HCT116 (cell line): ENCODE results near the gene ELFN1. TPM values are rescaled to one million over a fixed set of nuclear protein-coding genes. Genes with fewer than 3 reads are reported as not detected.

ENCODE experiments used
- ATAC-seq: fragments of 200-7000 bp; cut with Tn5 transposase; 2 replicates; pipeline ENCODE4 v1.9.1; 2020; ENCODE audit warnings: mild to moderate bottlenecking, moderate library complexity
- BruUV-seq: library from RNA; stranded (reverse); fragments of 400-500 nt; replicated peaks from 2 replicates; lab custom pipeline; 2021; lab: Mats Ljungman, UMichigan
- CTCF ChIA-PET: fragments of 300-600 bp; sonication (Branson Sonifier 250); formaldehyde crosslinking; loops from one replicate; lab custom pipeline; 2021; ENCODE audit warnings: antibody characterized with exemption; lab: Charles Lee
- POLR2A ChIA-PET: fragments of 300-600, 350-600 bp; sonication (Branson Sonifier 250); formaldehyde crosslinking; loops from one replicate; lab custom pipeline; 2021; ENCODE audit warnings: antibody characterized with exemption; lab: Charles Lee
- RAD21 ChIA-PET, 2 experiments: fragments of 300-600 bp; sonication (Branson Sonifier 250); formaldehyde crosslinking; loops; one replicate each; lab custom pipeline; 2023; ENCODE audit warnings: low total read pairs in 2 of 2; ENCODE audit not compliant: uncharacterized antibody in 2 of 2, unreplicated experiment in 2 of 2, low non-redundant PET in 1 of 2; lab: Charles Lee
- DNase-seq: peaks from one replicate; pipeline ENCODE4 v3.0.0-alpha.2; 2010; ENCODE audit warnings: low read depth, low spot score
- H2AFZ ChIP-seq: fragments of 200-600 bp; shearing (Covaris generic), sonication (generic); 2 replicates; pipeline ENCODE4 v1.6.1; 2017; ENCODE audit warnings: low read depth, mixed run types, mixed read lengths, antibody characterized with exemption, low read length; ENCODE audit not compliant: poor library complexity, severe bottlenecking
- H3K27ac ChIP-seq: 2 replicates; pipeline ENCODE4 v1.5.1; 2012; ENCODE audit warnings: low read depth, low read length
- H3K27me3 ChIP-seq: fragments of 200-600 bp; sonication (generic); 2 replicates; pipeline ENCODE4 v1.6.1; 2016; ENCODE audit warnings: mixed run types, low read length, mixed read lengths; ENCODE audit not compliant: insufficient read depth
- H3K36me3 ChIP-seq, 2 experiments: fragments of 200-500 bp in 1 of 2; fragments of 200-600 bp in 1 of 2; sonication (Bioruptor generic) in 1 of 2; sonication (generic) in 1 of 2; 2 replicates each; pipeline versions ENCODE4 v1.5.1 to v1.6.1; 2014 to 2016; ENCODE audit warnings: low read length in 2 of 2, inconsistent platforms in 1 of 2, mixed read lengths in 1 of 2, mixed run types in 1 of 2; ENCODE audit not compliant: insufficient read depth in 2 of 2, control insufficient read depth in 1 of 2
- H3K4me1 ChIP-seq, 2 experiments: fragments of 200-600 bp in 1 of 2; sonication (generic) in 1 of 2; 2 replicates each; pipeline versions ENCODE4 v1.5.1 to v1.6.1; 2012 to 2017; ENCODE audit warnings: low read length in 2 of 2, inconsistent platforms in 1 of 2, mild to moderate bottlenecking in 1 of 2, mixed read lengths in 1 of 2, mixed run types in 1 of 2, moderate library complexity in 1 of 2; ENCODE audit not compliant: insufficient read depth in 2 of 2, control insufficient read depth in 1 of 2
- H3K4me2 ChIP-seq: fragments of 200-600 bp; sonication (generic); 2 replicates; pipeline ENCODE4 v1.6.1; 2017; ENCODE audit warnings: mixed run types, low read length, mixed read lengths
- H3K4me3 ChIP-seq, 2 experiments: fragments of 200-600 bp in 1 of 2; sonication (generic) in 1 of 2; replicated peaks in 1 of 2; 2 replicates each; pipeline ENCODE4 v1.5.1; 2011 to 2016; ENCODE audit warnings: low read length in 2 of 2, control low read depth in 1 of 2, low read depth in 1 of 2, mild to moderate bottlenecking in 1 of 2, mixed read lengths in 1 of 2, mixed run types in 1 of 2
- H3K79me2 ChIP-seq: fragments of 200-600 bp; sonication (generic); 2 replicates; pipeline ENCODE4 v1.6.1; 2017; ENCODE audit warnings: mild to moderate bottlenecking, mixed run types, low read length, moderate library complexity, mixed read lengths; ENCODE audit not compliant: insufficient read depth
- H3K9ac ChIP-seq: fragments of 200-600 bp; sonication (generic); 2 replicates; pipeline ENCODE4 v1.6.1; 2016; ENCODE audit warnings: low read length, mixed read lengths
- H3K9me2 ChIP-seq: fragments of 200-600 bp; sonication (generic), shearing (Covaris generic); 2 replicates; pipeline ENCODE4 v1.6.1; 2017; ENCODE audit warnings: mixed run types, mild to moderate bottlenecking, moderate library complexity; ENCODE audit not compliant: insufficient read depth
- H3K9me3 ChIP-seq, 2 experiments: fragments of 200-500 bp in 1 of 2; fragments of 200-600 bp in 1 of 2; sonication (Bioruptor generic) in 1 of 2; sonication (generic) in 1 of 2; 2 replicates each; pipeline ENCODE4 v1.6.1; 2014 to 2017; ENCODE audit warnings: low read length in 2 of 2, mixed read lengths in 2 of 2, inconsistent platforms in 1 of 2, low read depth in 1 of 2, mild to moderate bottlenecking in 1 of 2, mixed run types in 1 of 2, moderate library complexity in 1 of 2; ENCODE audit not compliant: control insufficient read depth in 1 of 2, insufficient read depth in 1 of 2
- H4K20me1 ChIP-seq: fragments of 200-600 bp; sonication (generic), shearing (Covaris generic); 2 replicates; pipeline ENCODE4 v1.6.1; 2017; ENCODE audit warnings: mixed run types, mild to moderate bottlenecking, moderate library complexity; ENCODE audit not compliant: insufficient read depth
- CBX3 ChIP-seq: IDR thresholded peaks from 2 replicates; pipeline ENCODE4 v1.6.1; 2012; ENCODE audit warnings: low read depth
- EGR1 ChIP-seq: IDR thresholded peaks from 2 replicates; pipeline ENCODE4 v1.6.1; 2012; ENCODE audit warnings: low read depth
- JUND ChIP-seq: IDR thresholded peaks from 2 replicates; pipeline ENCODE4 v1.6.1; 2012
- POLR2A ChIP-seq: IDR thresholded peaks from 2 replicates; pipeline ENCODE4 v1.7.0; 2011; ENCODE audit warnings: borderline replicate concordance; ENCODE audit not compliant: insufficient read depth, insufficient read length; ENCODE audit errors: extremely low read depth
- POLR2AphosphoS5 ChIP-seq: IDR thresholded peaks from 2 replicates; pipeline ENCODE4 v1.6.1; 2011; ENCODE audit warnings: mild to moderate bottlenecking, low read depth, low read length, moderate library complexity
- REST ChIP-seq: IDR thresholded peaks from 2 replicates; pipeline ENCODE4 v1.6.1; 2012; ENCODE audit warnings: low read depth
- SIN3A ChIP-seq: IDR thresholded peaks from 2 replicates; pipeline ENCODE4 v1.6.1; 2012; ENCODE audit warnings: low read depth
- SP1 ChIP-seq: IDR thresholded peaks from 2 replicates; pipeline ENCODE4 v1.6.1; 2012; ENCODE audit warnings: low read depth
- YY1 ChIP-seq: IDR thresholded peaks from 2 replicates; pipeline ENCODE4 v1.6.1; 2011; ENCODE audit warnings: low read length, low read depth, moderate library complexity, mild to moderate bottlenecking; ENCODE audit not compliant: insufficient replicate concordance; ENCODE audit errors: extremely low read depth
- ZBTB33 ChIP-seq: IDR thresholded peaks from 2 replicates; pipeline ENCODE4 v1.6.1; 2011; ENCODE audit warnings: mild to moderate bottlenecking, low read length, moderate library complexity; ENCODE audit not compliant: insufficient replicate concordance; ENCODE audit errors: extremely low read depth
- intact Hi-C: fragments of 100-400 bp; cut with micrococcal nuclease; formaldehyde crosslinking; loops from 2 replicates; pipeline ENCODE4 v1.10.0; 2022
- total RNA-seq: library from RNA; stranded (reverse); gene quantifications from one replicate; pipeline ENCODE4 v1.2.1, GENCODE V29; 2021; ENCODE audit not compliant: unreplicated experiment

Gene ELFN1
- total RNA-seq, 1 experiment from 2014 or later, result 4.4 TPM

GRCh38 chr7:1703871-1704810 is 34.1 kb downstream of the ELFN1 start:
- intact Hi-C loops, result no loop called here
- Histone ChIP-seq H4K20me1 (no peaks in the 10 kb centered on the region), H3K79me2 (no peaks in the 10 kb centered on the region), H3K4me3 (no peak overlapping the region), H3K9me2 (no peaks in the 10 kb centered on the region), H3K27me3 (no peaks in the 10 kb centered on the region), H3K36me3 (no peaks in the 10 kb centered on the region), H3K9ac (no peak overlapping the region), H3K4me1 (no peaks in the 10 kb centered on the region)
- no peak for ATAC-seq
- RAD21 ChIA-PET, result no interaction called here
- DNase-seq, result no peak
- TF ChIP-seq CBX3 (no peak), SP1 (no peak), YY1 (no peak), EGR1 (no peak), SIN3A (no peak), ZBTB33 (no peak), POLR2A (no peak), POLR2AphosphoS5 (no peak), JUND (no peak), REST (no peak)
- TF ChIP-seq, all 23 proteins: peak for 0
- ChIA-PET POLR2A (no interaction called here), CTCF (no interaction called here)
- no TSS peak for BruUV-seq
- Histone ChIP-seq H3K9me3 (peaks cover 2 to 4% of the 10 kb centered on the region in 2 experiments; a peak in 2 of 4 replicates), H3K4me2 (no peak overlapping the region), H2AFZ (no peak overlapping the region), H3K27ac (no peak overlapping the region)
